Measurements from ENCODE around the gene MIR17HG. TPM values are rescaled to one million over a fixed set of nuclear protein-coding genes. Genes with fewer than 3 reads are reported as not detected.

The MIR17HG gene
- total RNA-seq, 6 experiments from 2014 or later, result 0.40 to 1.1 (median 0.90) TPM

DNA sequence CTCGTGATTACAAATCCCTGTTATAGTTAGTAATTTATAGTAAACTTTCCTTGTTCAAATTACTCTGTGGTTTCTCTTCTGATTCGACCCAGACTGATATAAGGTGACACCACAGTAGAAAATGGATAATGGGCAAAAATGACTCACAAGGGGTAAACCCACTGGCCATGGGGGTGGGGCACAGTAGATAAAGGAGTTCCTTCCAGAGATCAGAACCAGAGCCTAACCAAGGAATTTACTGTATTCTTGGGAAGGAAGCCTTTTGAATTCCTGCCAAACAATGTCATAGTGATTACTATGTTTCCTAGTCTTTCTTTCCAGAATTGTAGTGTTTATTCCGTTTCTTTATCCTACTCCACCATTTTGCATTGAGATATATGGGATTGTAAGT lies 21.9 kb downstream of the MIR17HG start:
- H3K4me3 Mint-ChIP-seq, result no peak overlapping the region
- DNase-seq, result no peak
- H3K27ac Mint-ChIP-seq, result no peak overlapping the region
- TF ChIP-seq, protein P1, sequence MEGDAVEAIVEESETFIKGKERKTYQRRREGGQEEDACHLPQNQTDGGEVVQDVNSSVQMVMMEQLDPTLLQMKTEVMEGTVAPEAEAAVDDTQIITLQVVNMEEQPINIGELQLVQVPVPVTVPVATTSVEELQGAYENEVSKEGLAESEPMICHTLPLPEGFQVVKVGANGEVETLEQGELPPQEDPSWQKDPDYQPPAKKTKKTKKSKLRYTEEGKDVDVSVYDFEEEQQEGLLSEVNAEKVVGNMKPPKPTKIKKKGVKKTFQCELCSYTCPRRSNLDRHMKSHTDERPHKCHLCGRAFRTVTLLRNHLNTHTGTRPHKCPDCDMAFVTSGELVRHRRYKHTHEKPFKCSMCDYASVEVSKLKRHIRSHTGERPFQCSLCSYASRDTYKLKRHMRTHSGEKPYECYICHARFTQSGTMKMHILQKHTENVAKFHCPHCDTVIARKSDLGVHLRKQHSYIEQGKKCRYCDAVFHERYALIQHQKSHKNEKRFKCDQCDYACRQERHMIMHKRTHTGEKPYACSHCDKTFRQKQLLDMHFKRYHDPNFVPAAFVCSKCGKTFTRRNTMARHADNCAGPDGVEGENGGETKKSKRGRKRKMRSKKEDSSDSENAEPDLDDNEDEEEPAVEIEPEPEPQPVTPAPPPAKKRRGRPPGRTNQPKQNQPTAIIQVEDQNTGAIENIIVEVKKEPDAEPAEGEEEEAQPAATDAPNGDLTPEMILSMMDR (IDR thresholded peaks at IDR 0.05), result no peak
- H3K4me1 Mint-ChIP-seq (ENCODE audit: low read depth), result peaks cover 16% of the 10 kb centered on the region
- H3K27me3 Mint-ChIP-seq (ENCODE audit: insufficient read depth), result peaks cover 1% of the 10 kb centered on the region; the same call in 1 of the 2 replicates
- no peaks in the 10 kb centered on the region for H3K9me3 Mint-ChIP-seq
- H3K36me3 Mint-ChIP-seq (ENCODE audit: low read depth), result no peaks in the 10 kb centered on the region

DNA sequence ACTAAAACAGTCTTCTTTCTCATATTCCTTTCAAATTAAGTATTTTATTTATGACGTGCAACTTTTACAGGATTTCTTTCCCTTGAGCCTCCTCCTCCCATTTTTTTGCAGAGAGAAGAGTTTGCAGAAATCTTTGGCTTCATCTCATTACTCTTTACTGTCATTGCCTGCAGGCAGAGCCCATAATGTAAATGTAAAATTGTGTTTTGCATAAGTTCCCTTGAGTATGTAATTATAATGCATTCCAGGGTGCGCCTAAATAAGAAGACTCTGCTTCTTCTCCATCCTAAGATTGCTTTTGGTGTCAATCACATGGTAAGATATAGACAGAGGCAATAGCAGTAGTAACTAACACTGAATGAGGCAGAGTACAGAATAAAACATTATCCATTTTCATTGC lies 23.0 kb downstream of the MIR17HG start:
- Mint-ChIP-seq H3K27me3 (ENCODE audit: insufficient read depth) (peaks cover 5% of the 10 kb centered on the region), H3K27ac (no peak overlapping the region), H3K9me3 (no peaks in the 10 kb centered on the region), H3K4me3 (no peak overlapping the region), H3K36me3 (ENCODE audit: low read depth) (no peaks in the 10 kb centered on the region), H3K4me1 (ENCODE audit: low read depth) (peaks cover 16% of the 10 kb centered on the region)
- no peak for DNase-seq
- TF ChIP-seq, protein P1 (IDR thresholded peaks at IDR 0.05), result no peak

DNA sequence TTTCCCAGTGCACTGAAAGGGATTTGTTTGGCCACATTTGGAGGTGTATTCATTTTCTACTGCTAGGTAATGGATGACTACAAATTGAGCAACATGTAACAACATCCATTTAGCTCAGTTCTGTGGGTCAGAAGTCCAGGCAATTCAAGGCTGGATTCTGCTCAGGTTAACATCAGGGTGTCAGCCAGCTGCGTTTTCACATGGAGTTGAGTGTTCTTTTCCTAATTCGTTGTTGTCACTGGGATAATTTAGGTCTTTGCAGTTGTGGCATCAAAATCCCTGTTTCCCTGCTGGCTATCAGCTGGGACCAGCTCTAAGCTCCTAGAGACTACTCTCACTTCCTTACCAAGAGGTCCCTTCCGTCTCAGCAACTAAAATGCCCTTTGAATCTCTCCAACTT lies 25.4 kb downstream of the MIR17HG start:
- Mint-ChIP-seq H3K27me3 (ENCODE audit: insufficient read depth) (peaks cover 8% of the 10 kb centered on the region), H3K4me1 (ENCODE audit: low read depth) (peaks cover 16% of the 10 kb centered on the region)
- TF ChIP-seq, protein P1 (IDR thresholded peaks at IDR 0.05), result no peak

DNA sequence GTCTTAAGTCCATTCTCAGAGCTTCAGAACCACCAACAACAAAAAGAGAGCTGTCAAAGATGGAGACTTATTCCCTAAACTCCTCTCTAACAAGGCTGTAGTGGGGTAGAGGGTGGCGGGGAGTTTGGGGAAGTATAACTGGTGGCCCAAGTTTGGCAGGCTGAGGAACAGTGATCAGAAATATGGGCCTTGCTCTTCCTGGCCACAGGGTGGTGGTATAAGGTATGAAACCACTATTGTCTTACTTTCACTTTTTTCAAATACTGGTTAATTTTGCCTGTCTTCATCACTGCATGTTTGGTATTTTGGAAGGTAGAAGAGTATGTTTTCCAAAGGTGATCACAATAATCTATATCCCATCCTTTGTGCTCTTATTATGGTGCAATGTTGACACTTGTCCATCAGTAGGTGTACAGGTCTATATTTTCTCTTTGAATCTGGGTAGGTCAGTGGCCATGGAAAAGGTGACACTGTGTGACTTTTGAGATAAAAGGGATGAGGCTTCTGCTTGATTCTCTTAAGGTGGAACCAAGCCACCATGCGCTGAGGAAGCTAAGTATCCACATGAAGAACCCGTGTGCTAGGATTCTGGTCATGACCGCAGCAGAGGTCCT lies 27.7 kb downstream of the MIR17HG start:
- Mint-ChIP-seq H3K27ac (no peak overlapping the region), H3K9me3 (no peaks in the 10 kb centered on the region), H3K4me1 (ENCODE audit: low read depth) (no peaks in the 10 kb centered on the region), H3K27me3 (ENCODE audit: insufficient read depth) (peaks cover 8% of the 10 kb centered on the region), H3K4me3 (peak overlapping the region; percentile 5; the same call in 1 of the 2 replicates), H3K36me3 (ENCODE audit: low read depth) (no peaks in the 10 kb centered on the region)
- TF ChIP-seq, protein P1 (IDR thresholded peaks at IDR 0.05), result peak; percentile 66
- no peak for DNase-seq

More for the DNA sequence above, 25.4 kb downstream of the MIR17HG start:
- no peak overlapping the region for H3K4me3 Mint-ChIP-seq
- no peaks in the 10 kb centered on the region for H3K36me3 Mint-ChIP-seq (ENCODE audit: low read depth)
- no peaks in the 10 kb centered on the region for H3K9me3 Mint-ChIP-seq
- no peak overlapping the region for H3K27ac Mint-ChIP-seq
- no peak for DNase-seq

DNA sequence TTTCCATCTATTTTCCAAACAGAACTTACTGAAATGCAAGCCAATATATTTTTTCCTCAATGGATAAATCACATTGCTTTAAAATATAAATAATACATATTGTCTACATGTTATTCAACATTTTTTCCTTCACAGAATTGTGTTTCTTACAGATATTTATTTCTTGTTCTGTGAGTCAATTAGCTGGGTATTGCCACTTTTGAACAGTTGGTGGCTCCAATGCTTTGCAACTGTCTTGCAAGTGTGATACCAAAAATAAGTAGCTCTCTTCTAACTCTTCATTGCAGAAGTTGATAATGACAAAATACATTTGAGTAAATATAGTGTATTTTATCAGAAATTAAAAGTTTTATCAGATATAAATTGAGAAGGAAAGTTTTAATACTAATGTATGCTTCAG lies 33.9 kb downstream of the MIR17HG start:
- TF ChIP-seq, protein P1 (IDR thresholded peaks at IDR 0.05), result peak; percentile 38
- Mint-ChIP-seq H3K36me3 (ENCODE audit: low read depth) (no peaks in the 10 kb centered on the region), H3K9me3 (no peaks in the 10 kb centered on the region), H3K27ac (no peak overlapping the region), H3K27me3 (ENCODE audit: insufficient read depth) (peaks cover 2% of the 10 kb centered on the region; the same call in 1 of the 2 replicates), H3K4me3 (no peak overlapping the region), H3K4me1 (ENCODE audit: low read depth) (no peaks in the 10 kb centered on the region)
- DNase-seq, result no peak
